ENCODE measurements around the gene MTUS2. TPM values are rescaled to one million over a fixed set of nuclear protein-coding genes. Genes with fewer than 3 reads are reported as not detected.
"Not testable (repeated sequence)": the region's sequence is repeated elsewhere in the genome, so short reads cannot be mapped to it uniquely, and the experiment has no call there.

The MTUS2 gene
- total RNA-seq, 1 donor = 0.36 TPM

DNA sequence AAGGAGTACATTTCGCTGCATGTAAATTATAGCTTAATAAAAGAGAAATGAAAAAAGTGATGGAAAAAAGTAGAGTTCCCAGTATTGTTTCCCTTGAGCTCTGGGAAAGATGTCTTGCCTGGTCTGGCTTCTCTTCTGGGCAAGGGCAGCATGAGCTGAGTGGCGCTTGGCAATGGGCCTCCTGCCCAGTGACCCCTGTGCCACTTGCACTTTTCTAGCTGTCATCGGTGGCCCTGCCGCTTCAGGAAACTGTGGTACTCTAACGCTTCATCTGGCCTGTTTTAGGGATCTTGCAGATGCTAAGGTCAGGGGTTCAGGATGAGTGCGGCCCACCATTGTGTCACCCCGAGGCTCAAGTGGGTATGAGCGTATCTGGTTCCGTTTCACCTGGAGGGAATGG is 161.4 kb downstream of the MTUS2 start:
- Histone ChIP-seq H3K36me3 (ENCODE audit: insufficient read depth, low read length) (no peaks in the 10 kb centered on the region), H4K20me1 (ENCODE audit: insufficient read depth, low read length) (no peaks in the 10 kb centered on the region), H3K4me1 (ENCODE audit: insufficient read depth, low read length) (no peaks in the 10 kb centered on the region), H3K27ac (ENCODE audit: low read depth, low read length) (no peak overlapping the region), H3K4me3 (ENCODE audit: insufficient read depth, low read length) (no peak overlapping the region), H3K9me3 (ENCODE audit: low read depth, low read length) (peaks cover 3% of the 10 kb centered on the region), H3K4me2 (ENCODE audit: insufficient read depth, low read length) (no peak overlapping the region), H3K27me3 (ENCODE audit: insufficient read depth, low read length) (no peaks in the 10 kb centered on the region), H3K79me2 (ENCODE audit: insufficient read depth, low read length) (no peaks in the 10 kb centered on the region), H2AFZ (ENCODE audit: low read length) (no peak overlapping the region)
- TF ChIP-seq, protein P1, sequence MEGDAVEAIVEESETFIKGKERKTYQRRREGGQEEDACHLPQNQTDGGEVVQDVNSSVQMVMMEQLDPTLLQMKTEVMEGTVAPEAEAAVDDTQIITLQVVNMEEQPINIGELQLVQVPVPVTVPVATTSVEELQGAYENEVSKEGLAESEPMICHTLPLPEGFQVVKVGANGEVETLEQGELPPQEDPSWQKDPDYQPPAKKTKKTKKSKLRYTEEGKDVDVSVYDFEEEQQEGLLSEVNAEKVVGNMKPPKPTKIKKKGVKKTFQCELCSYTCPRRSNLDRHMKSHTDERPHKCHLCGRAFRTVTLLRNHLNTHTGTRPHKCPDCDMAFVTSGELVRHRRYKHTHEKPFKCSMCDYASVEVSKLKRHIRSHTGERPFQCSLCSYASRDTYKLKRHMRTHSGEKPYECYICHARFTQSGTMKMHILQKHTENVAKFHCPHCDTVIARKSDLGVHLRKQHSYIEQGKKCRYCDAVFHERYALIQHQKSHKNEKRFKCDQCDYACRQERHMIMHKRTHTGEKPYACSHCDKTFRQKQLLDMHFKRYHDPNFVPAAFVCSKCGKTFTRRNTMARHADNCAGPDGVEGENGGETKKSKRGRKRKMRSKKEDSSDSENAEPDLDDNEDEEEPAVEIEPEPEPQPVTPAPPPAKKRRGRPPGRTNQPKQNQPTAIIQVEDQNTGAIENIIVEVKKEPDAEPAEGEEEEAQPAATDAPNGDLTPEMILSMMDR (IDR thresholded peaks at IDR 0.05; ENCODE audit: extremely low read depth, low read depth, low read length) = no peak
- DNase-seq (ENCODE audit: insufficient read length, low spot score, missing footprints) = no peak

DNA sequence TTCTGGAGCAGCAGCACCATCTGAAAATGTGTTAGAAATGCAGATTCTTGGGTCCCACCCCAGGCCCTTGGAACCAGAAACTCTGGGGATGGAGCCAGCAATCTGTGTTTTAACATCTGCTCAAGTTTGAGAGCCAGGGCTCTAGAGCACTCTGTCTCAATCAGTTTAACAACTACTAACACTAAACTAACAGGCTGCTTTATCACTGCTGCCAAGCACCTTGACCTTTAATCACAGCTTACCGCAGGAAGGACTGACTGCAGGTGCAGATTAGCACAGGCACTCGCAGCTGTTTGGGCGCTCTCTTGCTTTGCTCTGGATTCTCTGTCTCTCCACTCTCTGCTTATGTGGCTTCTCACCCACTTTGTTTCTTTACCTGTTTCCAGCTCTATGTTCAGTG is 163.5 kb downstream of the MTUS2 start:
- Histone ChIP-seq H3K27me3 (ENCODE audit: insufficient read depth, low read length) (no peaks in the 10 kb centered on the region), H3K36me3 (ENCODE audit: insufficient read depth, low read length) (no peaks in the 10 kb centered on the region), H4K20me1 (ENCODE audit: insufficient read depth, low read length) (no peaks in the 10 kb centered on the region), H3K9me3 (ENCODE audit: low read depth, low read length) (peaks cover 3% of the 10 kb centered on the region), H3K27ac (ENCODE audit: low read depth, low read length) (no peak overlapping the region), H3K4me3 (ENCODE audit: insufficient read depth, low read length) (no peak overlapping the region), H3K79me2 (ENCODE audit: insufficient read depth, low read length) (no peaks in the 10 kb centered on the region), H3K4me1 (ENCODE audit: insufficient read depth, low read length) (no peaks in the 10 kb centered on the region), H3K4me2 (ENCODE audit: insufficient read depth, low read length) (no peak overlapping the region), H2AFZ (ENCODE audit: low read length) (no peak overlapping the region)
- DNase-seq (ENCODE audit: insufficient read length, low spot score, missing footprints) = no peak
- TF ChIP-seq, protein P1 (IDR thresholded peaks at IDR 0.05; ENCODE audit: extremely low read depth, low read depth, low read length) = no peak

DNA sequence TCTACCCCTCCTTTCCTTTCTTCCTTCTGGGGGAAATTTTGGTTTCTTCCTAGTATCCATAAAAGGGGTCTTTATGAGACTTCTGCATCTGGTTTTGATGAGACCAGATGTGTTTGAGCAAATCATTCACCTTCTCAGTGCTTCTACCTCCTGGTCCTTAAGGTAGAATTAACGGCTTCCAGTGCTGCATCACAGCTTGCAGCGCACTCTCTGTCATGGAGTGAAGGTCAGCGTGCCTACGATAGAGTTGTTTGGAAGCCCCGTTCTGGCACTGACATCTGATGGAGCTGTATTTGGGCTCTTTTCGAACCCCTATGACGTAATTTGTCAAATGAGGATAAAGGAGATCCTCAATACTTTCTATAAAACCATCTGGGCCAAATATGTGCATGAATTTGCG is 164.2 kb downstream of the MTUS2 start:
- no peak for DNase-seq (ENCODE audit: insufficient read length, low spot score, missing footprints)
- H4K20me1 ChIP-seq (ENCODE audit: insufficient read depth, low read length) = no peaks in the 10 kb centered on the region
- H3K4me3 ChIP-seq (ENCODE audit: insufficient read depth, low read length) = no peak overlapping the region
- H2AFZ ChIP-seq (ENCODE audit: low read length) = no peak overlapping the region
- H3K9me3 ChIP-seq (ENCODE audit: low read depth, low read length) = peaks cover 3% of the 10 kb centered on the region
- TF ChIP-seq, protein P1 (IDR thresholded peaks at IDR 0.05; ENCODE audit: extremely low read depth, low read depth, low read length) = no peak
- H3K36me3 ChIP-seq (ENCODE audit: insufficient read depth, low read length) = no peaks in the 10 kb centered on the region
- H3K27ac ChIP-seq (ENCODE audit: low read depth, low read length) = no peak overlapping the region
- no peaks in the 10 kb centered on the region for H3K27me3 ChIP-seq (ENCODE audit: insufficient read depth, low read length)
- no peaks in the 10 kb centered on the region for H3K79me2 ChIP-seq (ENCODE audit: insufficient read depth, low read length)
- H3K4me2 ChIP-seq (ENCODE audit: insufficient read depth, low read length) = no peak overlapping the region
- H3K4me1 ChIP-seq (ENCODE audit: insufficient read depth, low read length) = no peaks in the 10 kb centered on the region

DNA sequence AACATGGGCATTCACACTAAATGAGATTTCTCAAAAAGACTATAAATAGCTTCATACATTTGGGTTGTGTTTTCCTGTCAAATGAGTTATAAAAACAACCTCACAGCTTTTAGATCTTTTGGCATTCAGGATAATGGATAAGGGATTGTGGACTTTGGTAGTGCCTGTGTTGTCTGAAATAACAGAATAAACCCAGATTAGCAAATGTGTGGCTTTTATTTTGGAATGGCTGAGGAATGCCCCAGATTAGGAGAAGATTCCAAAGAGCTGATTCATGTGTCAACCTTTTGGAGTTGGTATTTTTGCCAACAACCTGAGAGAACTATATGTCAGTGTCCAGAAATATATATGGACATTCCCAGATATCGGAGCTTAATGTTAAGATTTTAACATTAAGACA is 164.7 kb downstream of the MTUS2 start:
- peaks cover 3% of the 10 kb centered on the region for H3K9me3 ChIP-seq (ENCODE audit: low read depth, low read length)
- no peaks in the 10 kb centered on the region for H3K36me3 ChIP-seq (ENCODE audit: insufficient read depth, low read length)
- no peak overlapping the region for H3K4me3 ChIP-seq (ENCODE audit: insufficient read depth, low read length)
- no peaks in the 10 kb centered on the region for H4K20me1 ChIP-seq (ENCODE audit: insufficient read depth, low read length)
- TF ChIP-seq, protein P1 (IDR thresholded peaks at IDR 0.05; ENCODE audit: extremely low read depth, low read depth, low read length) = no peak
- H3K4me2 ChIP-seq (ENCODE audit: insufficient read depth, low read length) = no peak overlapping the region
- no peak overlapping the region for H3K27ac ChIP-seq (ENCODE audit: low read depth, low read length)
- no peak for DNase-seq (ENCODE audit: insufficient read length, low spot score, missing footprints)
- H2AFZ ChIP-seq (ENCODE audit: low read length) = no peak overlapping the region
- H3K27me3 ChIP-seq (ENCODE audit: insufficient read depth, low read length) = no peaks in the 10 kb centered on the region
- no peaks in the 10 kb centered on the region for H3K79me2 ChIP-seq (ENCODE audit: insufficient read depth, low read length)
- no peaks in the 10 kb centered on the region for H3K4me1 ChIP-seq (ENCODE audit: insufficient read depth, low read length)

DNA sequence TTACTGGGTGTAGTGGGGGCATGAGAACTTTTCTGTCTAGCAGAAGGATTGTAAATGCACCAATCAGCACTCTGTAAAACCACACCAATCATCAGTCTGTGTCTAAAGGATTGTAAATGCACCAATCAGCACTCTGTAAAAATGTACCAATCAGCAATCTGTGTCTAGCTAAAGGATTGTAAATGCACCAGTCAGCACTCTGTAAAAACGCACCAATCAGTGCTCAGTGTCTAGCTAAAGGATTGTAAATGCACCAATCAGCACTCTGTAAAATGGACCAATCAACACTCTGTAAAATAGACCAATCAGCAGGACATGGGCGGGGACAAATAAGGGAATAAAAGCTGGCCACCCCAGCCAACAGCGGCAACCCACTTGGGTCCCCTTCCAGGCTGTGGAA is 170.2 kb downstream of the MTUS2 start:
- H3K79me2 ChIP-seq (ENCODE audit: insufficient read depth, low read length); H3K36me3 ChIP-seq (ENCODE audit: insufficient read depth, low read length); H3K4me1 ChIP-seq (ENCODE audit: insufficient read depth, low read length); H2AFZ ChIP-seq (ENCODE audit: low read length); H3K4me2 ChIP-seq (ENCODE audit: insufficient read depth, low read length); DNase-seq (ENCODE audit: insufficient read length, low spot score, missing footprints); H3K4me3 ChIP-seq (ENCODE audit: insufficient read depth, low read length); H3K27me3 ChIP-seq (ENCODE audit: insufficient read depth, low read length); H4K20me1 ChIP-seq (ENCODE audit: insufficient read depth, low read length); H3K9me3 ChIP-seq (ENCODE audit: low read depth, low read length); H3K27ac ChIP-seq (ENCODE audit: low read depth, low read length): not testable (repeated sequence)

All from osteoblast (primary cell).